ENCODE results near the gene SPOPL.

The SPOPL gene

GRCh38 chr2:138494265-138494966 is 7.2 kb upstream of the SPOPL start:
- DNase-seq (ENCODE audit: low read depth in 2 of 2) = no peak

GRCh38 chr2:138495384-138495783 is 6.2 kb upstream of the SPOPL start:
- no peak for DNase-seq (ENCODE audit: low read depth in 2 of 2)

GRCh38 chr2:138496096-138496651 is 5.4 kb upstream of the SPOPL start:
- no peak for DNase-seq (ENCODE audit: low read depth in 2 of 2)

- no peak for DNase-seq (ENCODE audit: low read depth in 2 of 2)
Observed at GRCh38 chr2:138497294-138497693, 4.3 kb upstream of the SPOPL start.

- no peak for DNase-seq (ENCODE audit: low read depth in 2 of 2)
Observed at GRCh38 chr2:138499684-138500083, 1.9 kb upstream of the SPOPL start.

GRCh38 chr2:138500592-138501424 is 762 bp upstream of the SPOPL start:
- DNase-seq (ENCODE audit: low read depth in 2 of 2) = no peak

GRCh38 chr2:138502255-138503086 is 901 bp downstream of the SPOPL start:
- DNase-seq (ENCODE audit: low read depth in 2 of 2) = no peak

GRCh38 chr2:138503087-138503442 is 1.5 kb downstream of the SPOPL start:
- no peak for DNase-seq (ENCODE audit: low read depth in 2 of 2)

GRCh38 chr2:138503652-138504051 is 2.1 kb downstream of the SPOPL start:
- DNase-seq (ENCODE audit: low read depth in 2 of 2) = no peak

GRCh38 chr2:138504092-138504491 is 2.5 kb downstream of the SPOPL start:
- no peak for DNase-seq (ENCODE audit: low read depth in 2 of 2)

GRCh38 chr2:138504546-138505235 is 3.1 kb downstream of the SPOPL start:
- no peak for DNase-seq (ENCODE audit: low read depth in 2 of 2)

GRCh38 chr2:138507267-138507666 is 5.7 kb downstream of the SPOPL start:
- DNase-seq (ENCODE audit: low read depth in 2 of 2) = no peak

GRCh38 chr2:138510319-138510718 is 8.7 kb downstream of the SPOPL start:
- DNase-seq (ENCODE audit: low read depth in 2 of 2) = no peak

- no peak for DNase-seq (ENCODE audit: low read depth in 2 of 2)
Observed at GRCh38 chr2:138512672-138513071, 11.1 kb downstream of the SPOPL start.

- DNase-seq (ENCODE audit: low read depth in 2 of 2) = no peak
Observed at GRCh38 chr2:138514173-138514572, 12.6 kb downstream of the SPOPL start.

- no peak for DNase-seq (ENCODE audit: low read depth in 2 of 2)
Observed at GRCh38 chr2:138515092-138515491, 13.5 kb downstream of the SPOPL start.

- DNase-seq (ENCODE audit: low read depth in 2 of 2) = no peak
Observed at GRCh38 chr2:138516030-138516704, 14.6 kb downstream of the SPOPL start.

- no peak for DNase-seq (ENCODE audit: low read depth in 2 of 2)
Observed at GRCh38 chr2:138518860-138519259, 17.3 kb downstream of the SPOPL start.

GRCh38 chr2:138521821-138522220 is 20.3 kb downstream of the SPOPL start:
- no peak for DNase-seq (ENCODE audit: low read depth in 2 of 2)

GRCh38 chr2:138522556-138522955 is 21.0 kb downstream of the SPOPL start:
- DNase-seq (ENCODE audit: low read depth in 2 of 2) = no peak
